HepG2 (cell line): ENCODE data around the gene RAP1A. TPM values are rescaled to one million over a fixed set of nuclear protein-coding genes. Genes with fewer than 3 reads are reported as not detected.

Experiments used
- ATAC-seq: fragments of 200-7000 bp; cut with Tn5 transposase; 3 replicates; pipeline ENCODE4 v1.9.1; 2020; ENCODE audit warnings: mild to moderate bottlenecking, moderate library complexity
- BruUV-seq: library from RNA; stranded (reverse); fragments of 400-500 nt; replicated peaks from 2 replicates; lab custom pipeline; 2021; lab: Mats Ljungman, UMichigan
- CTCF ChIA-PET: fragments of 300-600 bp; formaldehyde crosslinking; extraction: SDS; loops from one replicate; lab custom pipeline; 2021; ENCODE audit warnings: low total read pairs, inconsistent platforms, low intra/inter-chr PET ratio; lab: Yijun Ruan, JAX
- POLR2A ChIA-PET: fragments of 350-600 bp; sonication (Branson Sonifier 250); formaldehyde crosslinking; loops from one replicate; lab custom pipeline; 2020; ENCODE audit warnings: antibody characterized with exemption, inconsistent platforms; lab: Yijun Ruan, JAX
- DNase-seq: peaks from one replicate; pipeline ENCODE4 v3.0.0-alpha.2; 2015; ENCODE audit warnings: low spot score
- FAIRE-seq: peaks from 3 replicates; lab custom pipeline; 2011; peaks lifted over from hg19 to GRCh38; lab: Jason Lieb, UNC
- H2AFZ ChIP-seq: one replicate; pipeline ENCODE4 v1.6.1; 2011; ENCODE audit warnings: low read length, inconsistent platforms
- H3K27ac ChIP-seq: fragments of 300-600 bp; 3 replicates; pipeline ENCODE4 v1.8.0; 2011; ENCODE audit warnings: mixed run types, mild to moderate bottlenecking, mixed read lengths, low read length, inconsistent platforms; ENCODE audit not compliant: insufficient read depth; ENCODE audit errors: extremely low read length
- H3K27me3 ChIP-seq, 2 experiments: fragments of 200-600 bp in 1 of 2; 2 replicates in 1 of 2; 3 replicates in 1 of 2; pipeline versions ENCODE4 v1.6.0 to v1.8.0; 2011; ENCODE audit warnings: low read length in 2 of 2, mild to moderate bottlenecking in 2 of 2, moderate library complexity in 2 of 2, inconsistent platforms in 1 of 2; ENCODE audit not compliant: insufficient read depth in 2 of 2, control insufficient read depth in 1 of 2
- H3K36me3 ChIP-seq, 2 experiments: fragments of 200-600 bp in 1 of 2; replicated peaks in 1 of 2; 2 replicates in 1 of 2; 3 replicates in 1 of 2; pipeline versions ENCODE4 v1.5.1 to v1.8.0; 2011; ENCODE audit warnings: low read length in 2 of 2, inconsistent platforms in 1 of 2; ENCODE audit not compliant: insufficient read depth in 2 of 2, control insufficient read depth in 1 of 2
- H3K4me1 ChIP-seq: 2 replicates; pipeline ENCODE4 v1.5.1; 2012; ENCODE audit warnings: low read length, inconsistent platforms; ENCODE audit not compliant: insufficient read depth
- H3K4me2 ChIP-seq: 2 replicates; pipeline ENCODE4 v1.6.0; 2011; ENCODE audit warnings: low read depth, low read length, inconsistent platforms
- H3K4me3 ChIP-seq, 3 experiments: fragments of 200-600 bp in 1 of 3; sonication (generic), shearing (Covaris generic) in 1 of 3; replicated peaks in 1 of 3; 2 replicates each; pipeline ENCODE4 v1.5.1; 2011 to 2016; ENCODE audit warnings: low read length in 3 of 3, inconsistent platforms in 2 of 3, low read depth in 2 of 3, mild to moderate bottlenecking in 2 of 3, control low read depth in 1 of 3, mixed read lengths in 1 of 3; ENCODE audit not compliant: insufficient read depth in 1 of 3
- H3K79me2 ChIP-seq: one replicate; pipeline ENCODE4 v1.6.1; 2011; ENCODE audit warnings: low read length, inconsistent platforms; ENCODE audit not compliant: insufficient read depth
- H3K9ac ChIP-seq: 2 replicates; pipeline ENCODE4 v1.6.0; 2011; ENCODE audit warnings: mild to moderate bottlenecking, low read depth, low read length, inconsistent platforms; ENCODE audit not compliant: insufficient read depth
- H3K9me3 ChIP-seq: 2 replicates; pipeline ENCODE4 v1.5.1; 2012; ENCODE audit warnings: mild to moderate bottlenecking, low read length
- H4K20me1 ChIP-seq: 2 replicates; pipeline ENCODE4 v1.6.0; 2011; ENCODE audit warnings: inconsistent platforms, mild to moderate bottlenecking, low read length, moderate library complexity; ENCODE audit not compliant: insufficient read depth
- ATF1 ChIP-seq: IDR thresholded peaks from 2 replicates; pipeline ENCODE4 v1.6.1; 2016; ENCODE audit warnings: mild to moderate bottlenecking, control low read depth
- FOSL1 ChIP-seq: sonication (generic); formaldehyde crosslinking; IDR thresholded peaks from 2 replicates; pipeline ENCODE4 v1.9.0; 2021; ENCODE audit warnings: missing genetic modification reagents, borderline replicate concordance
- RNF219 ChIP-seq: sonication (generic); formaldehyde crosslinking; IDR thresholded peaks from 2 replicates; pipeline ENCODE4 v1.5.0; 2020; ENCODE audit warnings: mild to moderate bottlenecking, missing genetic modification reagents
- SIX4 ChIP-seq: sonication (generic); formaldehyde crosslinking; IDR thresholded peaks from 2 replicates; pipeline ENCODE4 v1.4.0; 2020; ENCODE audit warnings: missing genetic modification reagents
- YEATS2 ChIP-seq: sonication (generic); formaldehyde crosslinking; IDR thresholded peaks from 2 replicates; pipeline ENCODE4 v1.4.0; 2020; ENCODE audit warnings: missing genetic modification reagents, borderline replicate concordance
- ZKSCAN8 ChIP-seq: IDR thresholded peaks from 2 replicates; pipeline ENCODE4 v1.6.1; 2016; ENCODE audit warnings: borderline replicate concordance, missing genetic modification reagents, missing compliant biosample characterization
- ZNF121 ChIP-seq: sonication (generic); formaldehyde crosslinking; IDR thresholded peaks from 2 replicates; pipeline ENCODE4 v1.5.0; 2020; ENCODE audit warnings: mild to moderate bottlenecking, missing genetic modification reagents
- ZNF232 ChIP-seq: sonication (generic); formaldehyde crosslinking; IDR thresholded peaks from 2 replicates; pipeline ENCODE4 v1.4.0; 2020; ENCODE audit warnings: missing genetic modification reagents, borderline replicate concordance
- ZNF263 ChIP-seq: sonication (generic); formaldehyde crosslinking; IDR thresholded peaks from 2 replicates; pipeline ENCODE4 v1.4.0; 2020; ENCODE audit warnings: missing genetic modification reagents
- ZNF460 ChIP-seq: sonication (generic); formaldehyde crosslinking; IDR thresholded peaks from 2 replicates; pipeline ENCODE4 v1.5.1; 2020; ENCODE audit warnings: missing genetic modification reagents, mild to moderate bottlenecking, borderline replicate concordance
- ZNF777 ChIP-seq: sonication (generic); formaldehyde crosslinking; IDR thresholded peaks from 2 replicates; pipeline ENCODE4 v1.4.0; 2020; ENCODE audit warnings: missing genetic modification reagents
- ZNF788 ChIP-seq: sonication (generic); formaldehyde crosslinking; IDR thresholded peaks from 2 replicates; pipeline ENCODE4 v1.5.0; 2020; ENCODE audit warnings: mild to moderate bottlenecking, missing genetic modification reagents, borderline replicate concordance
- WGBS: methylation state at CpG from one replicate; pipeline ENCODE4 v1.1.6; 2017; ENCODE audit warnings: low lambda C conversion rate; 5-methylcytosine and 5-hydroxymethylcytosine counted together
- in situ Hi-C: cut with HindIII; loops from 2 replicates; pipeline ENCODE4 v1.10.0; 2017; ENCODE audit warnings: low pct_unique_long_range_greater_than_20kb; ENCODE audit not compliant: extremely low pct_ligation_motif_present
- intact Hi-C: fragments of 100-400 bp; cut with micrococcal nuclease; formaldehyde crosslinking; loops from one replicate; pipeline ENCODE4 v1.10.0; 2022; ENCODE audit not compliant: unreplicated experiment
- polyA plus RNA-seq, 8 experiments: library from polyadenylated mRNA; depleted of rRNA in 3 of 8; stranded (reverse) in 7 of 8; unstranded in 1 of 8; fragments of >200 nt; fragmentation: Illumina TruSeq in 4 of 8; extraction: Trizol in 4 of 8; gene quantifications; 2 replicates each; pipeline versions ENCODE4 v1.2.1 to v1.2.3, GENCODE V29; 2011 to 2016; ENCODE audit warnings: low read depth in 4 of 8, missing spikeins in 1 of 8, mixed read lengths in 1 of 8; ENCODE audit not compliant: insufficient read depth in 1 of 8
- total RNA-seq, 5 experiments: library from RNA; depleted of rRNA; stranded (reverse); fragments of >200 nt; fragmentation: Illumina TruSeq; extraction: Trizol; gene quantifications; 2 replicates each; pipeline ENCODE4 v1.2.3, GENCODE V29; 2016; ENCODE audit warnings: low read depth in 1 of 5
- TF ChIP-seq, protein P1 (sequence below): sonication (generic); formaldehyde crosslinking; IDR thresholded peaks from 2 replicates; pipeline ENCODE4 v1.4.0; 2020; ENCODE audit warnings: mild to moderate bottlenecking, missing genetic modification reagents
- TF ChIP-seq, protein P2 (sequence below): sonication (generic); formaldehyde crosslinking; conservative IDR thresholded peaks from 2 replicates; pipeline ENCODE4 v1.8.0; 2022; ENCODE audit warnings: mild to moderate bottlenecking, moderate library complexity, missing genetic modification reagents
- TF ChIP-seq, protein P3 (sequence below): sonication (generic); formaldehyde crosslinking; IDR thresholded peaks from 2 replicates; pipeline ENCODE4 v1.8.0; 2022; ENCODE audit warnings: missing genetic modification reagents, mild to moderate bottlenecking, moderate library complexity, borderline replicate concordance

The RAP1A gene
- total and polyA plus RNA-seq, 2 of the 13 experiments (the other 11 are each of a cell fraction or from before 2014, with no cell fraction given), result 19.0 to 20.7 TPM

GRCh38 chr1:111739925-111740765 lies 120.6 kb downstream of the RAP1A start:
- ATAC-seq (peak; percentile 37), DNase-seq (no peak), FAIRE-seq (no peak)
- H3K4me1 ChIP-seq, result peaks cover 66% of the 10 kb centered on the region
- peaks cover 0 to 5% of the 10 kb centered on the region in 2 experiments; a peak in 1 of 5 replicates for H3K27me3 ChIP-seq
- ChIA-PET POLR2A (interaction anchor here (2.9 to 3.8 kb wide), 2 partner anchors 15 to 232 kb away, joined by 12 to 22 read pairs; partner anchors contain the start of gene DDX20), CTCF (no interaction called here)
- BruUV-seq, result TSS peak; percentile 79
- H3K27ac ChIP-seq, result peak overlapping the region; percentile 75
- H3K4me2 ChIP-seq, result peak overlapping the region; percentile 83
- H3K36me3 ChIP-seq, result no peaks in the 10 kb centered on the region
- 53% methylated on average over 62 of the region's 63 CpGs for WGBS
- H2AFZ ChIP-seq, result no peak overlapping the region
- no peaks in the 10 kb centered on the region for H4K20me1 ChIP-seq
- no peaks in the 10 kb centered on the region for H3K9me3 ChIP-seq
- peak overlapping the region; percentile 69 for H3K9ac ChIP-seq
- in situ Hi-C loops, result no loop called here
- H3K4me3 ChIP-seq, result peak overlapping the region; percentile 51 to 78 (median 57); a peak in 5 of 6 replicates
- intact Hi-C loops, result no loop called here
- peaks cover 15% of the 10 kb centered on the region for H3K79me2 ChIP-seq
- TF ChIP-seq ZNF232 (CRISPR knock-in tag) (no peak), FOSL1 (CRISPR knock-in tag) (no peak), ZNF263 (CRISPR knock-in tag) (peak; percentile 31; the same call in 1 of the 2 replicates), SIX4 (CRISPR knock-in tag) (no peak), ZNF788 (CRISPR knock-in tag) (no peak), ZNF460 (CRISPR knock-in tag) (peak; percentile 22; the same call in 1 of the 2 replicates), ATF1 (CRISPR knock-in tag) (no peak), YEATS2 (CRISPR knock-in tag) (no peak), RNF219 (CRISPR knock-in tag) (no peak), ZNF121 (CRISPR knock-in tag) (0 out of 2 replicates have a peak, but pooled peaks have one; percentile 2), ZNF777 (CRISPR knock-in tag) (peak; percentile 44), ZKSCAN8 (no peak)
- TF ChIP-seq, protein P1, sequence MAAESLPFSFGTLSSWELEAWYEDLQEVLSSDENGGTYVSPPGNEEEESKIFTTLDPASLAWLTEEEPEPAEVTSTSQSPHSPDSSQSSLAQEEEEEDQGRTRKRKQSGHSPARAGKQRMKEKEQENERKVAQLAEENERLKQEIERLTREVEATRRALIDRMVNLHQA (CRISPR knock-in tag), result no peak
- TF ChIP-seq, protein P2, sequence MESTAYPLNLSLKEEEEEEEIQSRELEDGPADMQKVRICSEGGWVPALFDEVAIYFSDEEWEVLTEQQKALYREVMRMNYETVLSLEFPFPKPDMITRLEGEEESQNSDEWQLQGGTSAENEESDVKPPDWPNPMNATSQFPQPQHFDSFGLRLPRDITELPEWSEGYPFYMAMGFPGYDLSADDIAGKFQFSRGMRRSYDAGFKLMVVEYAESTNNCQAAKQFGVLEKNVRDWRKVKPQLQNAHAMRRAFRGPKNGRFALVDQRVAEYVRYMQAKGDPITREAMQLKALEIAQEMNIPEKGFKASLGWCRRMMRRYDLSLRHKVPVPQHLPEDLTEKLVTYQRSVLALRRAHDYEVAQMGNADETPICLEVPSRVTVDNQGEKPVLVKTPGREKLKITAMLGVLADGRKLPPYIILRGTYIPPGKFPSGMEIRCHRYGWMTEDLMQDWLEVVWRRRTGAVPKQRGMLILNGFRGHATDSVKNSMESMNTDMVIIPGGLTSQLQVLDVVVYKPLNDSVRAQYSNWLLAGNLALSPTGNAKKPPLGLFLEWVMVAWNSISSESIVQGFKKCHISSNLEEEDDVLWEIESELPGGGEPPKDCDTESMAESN (CRISPR knock-in tag), result no peak
- TF ChIP-seq, protein P3, sequence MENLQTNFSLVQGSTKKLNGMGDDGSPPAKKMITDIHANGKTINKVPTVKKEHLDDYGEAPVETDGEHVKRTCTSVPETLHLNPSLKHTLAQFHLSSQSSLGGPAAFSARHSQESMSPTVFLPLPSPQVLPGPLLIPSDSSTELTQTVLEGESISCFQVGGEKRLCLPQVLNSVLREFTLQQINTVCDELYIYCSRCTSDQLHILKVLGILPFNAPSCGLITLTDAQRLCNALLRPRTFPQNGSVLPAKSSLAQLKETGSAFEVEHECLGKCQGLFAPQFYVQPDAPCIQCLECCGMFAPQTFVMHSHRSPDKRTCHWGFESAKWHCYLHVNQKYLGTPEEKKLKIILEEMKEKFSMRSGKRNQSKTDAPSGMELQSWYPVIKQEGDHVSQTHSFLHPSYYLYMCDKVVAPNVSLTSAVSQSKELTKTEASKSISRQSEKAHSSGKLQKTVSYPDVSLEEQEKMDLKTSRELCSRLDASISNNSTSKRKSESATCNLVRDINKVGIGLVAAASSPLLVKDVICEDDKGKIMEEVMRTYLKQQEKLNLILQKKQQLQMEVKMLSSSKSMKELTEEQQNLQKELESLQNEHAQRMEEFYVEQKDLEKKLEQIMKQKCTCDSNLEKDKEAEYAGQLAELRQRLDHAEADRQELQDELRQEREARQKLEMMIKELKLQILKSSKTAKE (CRISPR knock-in tag), result no peak
